PFSK-1 (cell line): ENCODE data around the gene ZNRF2.

Experiments
- FOXP2 ChIP-seq: optimal IDR thresholded peaks from 2 replicates; pipeline ENCODE3; 2011; ENCODE audit warnings: borderline replicate concordance, control low read depth, inconsistent platforms; ENCODE audit not compliant: insufficient read depth; ENCODE audit errors: extremely low read length, extremely low read depth
- POLR2AphosphoS5 ChIP-seq: IDR thresholded peaks from 2 replicates; pipeline ENCODE4 v1.6.1; 2012; ENCODE audit warnings: low read depth, mild to moderate bottlenecking, control low read depth, low read length, moderate library complexity
- REST ChIP-seq, 2 experiments: IDR thresholded peaks; 2 replicates each; pipeline versions ENCODE4 v1.6.1 to v1.8.0; 2011 to 2012; ENCODE audit warnings: low read depth in 2 of 2, low read length in 2 of 2, control low read depth in 1 of 2, inconsistent platforms in 1 of 2, mild to moderate bottlenecking in 1 of 2, moderate library complexity in 1 of 2; ENCODE audit not compliant: insufficient read depth in 1 of 2
- SIN3A ChIP-seq: IDR thresholded peaks from 2 replicates; pipeline ENCODE4 v1.6.1; 2012; ENCODE audit warnings: mild to moderate bottlenecking, low read length, moderate library complexity, borderline replicate concordance; ENCODE audit not compliant: insufficient read depth
- TAF1 ChIP-seq: IDR thresholded peaks from 2 replicates; pipeline ENCODE4 v1.6.1; 2012; ENCODE audit warnings: low read length, control low read depth, borderline replicate concordance; ENCODE audit not compliant: insufficient read depth

- TF ChIP-seq POLR2AphosphoS5 (no peak), REST (IDR thresholded peaks at IDR 0.05; ENCODE audit: insufficient read depth in 1 of 2, low read depth in 2 of 2, low read length in 2 of 2) (no peak), TAF1 (no peak), SIN3A (no peak), FOXP2 (no peak)
Observed at GRCh38 chr7:30347226-30348082, 63.1 kb downstream of the ZNRF2 start.
